HUES6 (cell line): Measurements from ENCODE around the gene HSPA4L.
A peak's percentile ranks its signal among the peaks of the same experiment; 100 is the strongest.

Experiments
- H3K27ac ChIP-seq: 2 replicates; pipeline ENCODE4 v1.7.0; 2013; ENCODE audit warnings: low read depth, mild to moderate bottlenecking, low read length, inconsistent platforms
- H3K27me3 ChIP-seq: 2 replicates; pipeline ENCODE4 v1.6.1; 2013; ENCODE audit warnings: low read length; ENCODE audit not compliant: control insufficient read depth, insufficient read depth
- H3K36me3 ChIP-seq: 2 replicates; pipeline ENCODE4 v1.6.1; 2013; ENCODE audit warnings: low read length; ENCODE audit not compliant: control insufficient read depth, insufficient read depth
- H3K4me1 ChIP-seq: 2 replicates; pipeline ENCODE4 v1.6.1; 2013; ENCODE audit warnings: low read length; ENCODE audit not compliant: control insufficient read depth, insufficient read depth
- H3K4me3 ChIP-seq: 2 replicates; pipeline ENCODE4 v1.5.1; 2013; ENCODE audit warnings: low read depth, low read length
- H3K9ac ChIP-seq: one replicate; pipeline ENCODE4 v1.6.1; 2013; ENCODE audit warnings: mild to moderate bottlenecking, low read length
- H3K9me3 ChIP-seq: 2 replicates; pipeline ENCODE4 v1.6.1; 2013; ENCODE audit warnings: low read depth, low read length; ENCODE audit not compliant: control insufficient read depth, insufficient read depth

HSPA4L gene

DNA sequence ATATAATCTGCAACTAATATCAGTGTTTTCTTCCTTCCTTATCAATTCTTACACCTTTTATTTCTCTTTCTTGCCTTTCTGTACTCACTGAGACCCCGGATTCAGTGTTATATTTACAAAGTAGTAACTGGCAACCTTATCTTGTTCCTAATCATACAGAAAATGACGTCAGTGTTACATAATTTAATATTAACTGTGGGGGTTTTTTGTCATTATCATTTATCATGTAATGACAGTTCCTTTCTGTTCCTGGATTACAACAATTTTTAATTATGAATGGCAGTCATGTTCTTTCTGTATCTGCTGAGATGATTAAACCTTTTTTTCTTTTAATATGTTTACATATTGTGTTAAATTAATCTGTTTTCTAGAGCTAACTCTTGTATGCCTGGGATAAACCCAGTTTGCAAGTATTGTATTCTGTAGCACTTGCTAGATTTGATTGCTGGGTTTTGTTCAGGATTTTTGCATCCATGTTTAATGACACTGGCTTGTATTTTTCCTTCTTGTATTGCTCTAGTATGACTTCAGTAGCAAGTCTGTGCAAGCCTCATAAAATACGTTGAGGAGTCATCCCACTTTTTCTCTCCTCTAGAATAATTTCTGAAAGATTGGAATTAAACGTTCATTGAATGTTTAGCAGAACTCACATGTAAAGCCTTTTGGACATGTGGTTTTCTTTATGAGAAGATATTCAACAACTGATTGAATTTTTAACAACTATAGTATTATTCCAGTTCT, 10.4 kb upstream of the HSPA4L start:
- Histone ChIP-seq H3K9ac (no peak overlapping the region), H3K4me1 (no peaks in the 10 kb centered on the region), H3K27ac (no peak overlapping the region), H3K9me3 (no peaks in the 10 kb centered on the region), H3K4me3 (no peak overlapping the region), H3K36me3 (no peaks in the 10 kb centered on the region), H3K27me3 (no peaks in the 10 kb centered on the region)

DNA sequence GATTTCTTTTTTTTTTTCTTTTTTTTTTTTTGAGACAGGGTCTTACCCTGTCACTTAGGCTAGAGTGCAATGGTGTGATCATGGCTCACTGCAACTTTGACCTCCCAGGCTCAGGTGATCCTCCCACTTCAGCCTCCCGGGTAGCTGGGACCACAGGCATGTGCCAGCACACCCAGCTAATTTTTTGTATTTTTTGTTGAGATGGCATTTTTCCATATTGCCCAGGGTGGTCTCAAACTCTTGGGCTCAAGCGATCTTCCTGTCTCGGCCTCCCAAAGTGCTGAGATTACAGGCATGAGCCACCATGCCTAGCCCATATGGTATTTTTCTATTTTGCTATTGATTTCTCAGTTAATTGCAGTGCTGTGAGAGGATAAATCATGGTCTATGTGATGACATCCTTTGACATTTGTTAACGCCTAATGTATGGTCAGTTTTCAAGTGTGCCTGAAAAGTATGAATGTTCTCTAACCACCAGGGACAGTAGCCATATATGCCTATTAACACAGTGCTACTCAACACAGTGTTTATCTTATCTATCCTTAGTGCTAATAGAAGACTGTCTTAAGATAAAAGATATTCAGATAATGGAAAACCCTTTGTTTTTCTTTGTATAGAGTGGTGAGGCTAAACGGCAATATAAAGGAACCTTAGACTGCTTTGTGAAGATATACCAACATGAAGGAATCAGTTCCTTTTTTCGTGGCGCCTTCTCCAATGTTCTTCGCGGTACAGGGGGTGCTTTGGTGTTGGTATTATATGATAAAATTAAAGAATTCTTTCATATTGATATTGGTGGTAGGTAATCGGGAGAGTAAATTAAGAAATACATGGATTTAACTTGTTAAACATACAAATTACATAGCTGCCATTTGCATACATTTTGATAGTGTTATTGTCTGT, 9.1 kb upstream of the HSPA4L start:
- Histone ChIP-seq H3K27me3 (no peaks in the 10 kb centered on the region), H3K4me1 (no peaks in the 10 kb centered on the region), H3K4me3 (no peak overlapping the region), H3K9ac (no peak overlapping the region), H3K27ac (no peak overlapping the region), H3K36me3 (no peaks in the 10 kb centered on the region), H3K9me3 (no peaks in the 10 kb centered on the region)

DNA sequence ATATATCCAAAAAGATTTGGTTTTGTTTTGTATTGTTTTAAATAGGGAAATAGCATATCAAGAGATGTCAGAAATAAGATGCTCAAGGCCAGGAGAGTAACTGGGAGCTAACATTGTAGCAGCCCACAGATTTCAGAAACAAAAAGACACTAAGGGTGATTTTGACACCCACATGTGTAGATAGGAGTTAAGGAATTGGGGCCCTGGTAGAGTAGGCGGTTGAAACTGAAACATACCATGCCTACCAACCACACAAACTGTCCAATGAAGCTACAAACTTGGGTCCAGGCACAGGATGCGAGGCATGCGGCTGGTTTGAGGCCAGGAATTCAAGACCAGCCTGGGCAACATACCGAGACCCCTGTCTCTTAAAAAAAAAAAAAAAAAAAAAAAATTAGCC, 6.3 kb upstream of the HSPA4L start:
- no peak overlapping the region for H3K9ac ChIP-seq
- peaks cover 8% of the 10 kb centered on the region for H3K27me3 ChIP-seq
- H3K4me1 ChIP-seq, result no peaks in the 10 kb centered on the region
- H3K27ac ChIP-seq, result no peak overlapping the region
- no peaks in the 10 kb centered on the region for H3K9me3 ChIP-seq
- no peaks in the 10 kb centered on the region for H3K36me3 ChIP-seq
- no peak overlapping the region for H3K4me3 ChIP-seq

DNA sequence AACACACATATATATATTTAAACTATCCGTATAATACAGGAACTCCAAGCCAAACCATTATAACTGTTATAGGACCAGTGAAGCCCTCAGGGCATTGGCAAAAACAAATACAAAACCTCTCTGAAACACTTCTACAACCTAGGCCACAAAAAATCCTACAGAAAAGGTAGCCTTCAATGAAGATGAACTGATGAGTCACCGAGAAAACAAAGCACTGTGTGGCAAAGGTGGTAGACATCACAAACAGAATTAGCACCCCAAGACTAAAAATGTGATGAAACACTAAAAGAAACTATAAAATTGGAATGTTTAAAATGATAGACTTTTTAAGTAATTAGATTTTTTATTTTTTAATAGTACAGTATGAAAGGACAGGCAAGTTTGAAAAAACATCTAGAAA, 5.5 kb upstream of the HSPA4L start:
- H3K9ac ChIP-seq, result no peak overlapping the region

DNA sequence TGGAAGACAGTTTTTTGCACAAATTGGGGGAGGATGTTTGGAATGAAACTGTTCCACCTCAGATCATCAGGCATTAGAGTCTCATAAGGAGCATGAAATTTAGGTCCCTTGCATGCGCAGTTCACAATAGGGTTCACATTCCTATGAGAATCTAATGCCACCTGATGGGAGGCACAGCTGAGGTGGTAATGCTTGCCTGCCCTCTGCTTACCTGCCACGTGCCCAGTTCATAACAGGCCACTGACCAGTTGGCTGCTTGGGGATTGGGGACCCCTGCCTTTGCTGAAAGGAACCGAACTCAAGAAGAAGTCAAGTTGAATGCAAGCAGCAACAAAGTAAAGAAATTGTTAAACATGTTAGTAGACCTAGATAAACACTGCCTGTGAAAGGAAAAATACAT, 4.6 kb upstream of the HSPA4L start:
- Histone ChIP-seq H3K9me3 (no peaks in the 10 kb centered on the region), H3K4me1 (no peaks in the 10 kb centered on the region), H3K4me3 (no peak overlapping the region), H3K9ac (no peak overlapping the region), H3K27ac (no peak overlapping the region), H3K27me3 (peaks cover 22% of the 10 kb centered on the region), H3K36me3 (no peaks in the 10 kb centered on the region)

More for the DNA sequence above, 5.5 kb upstream of the HSPA4L start:
- Histone ChIP-seq H3K27me3 (peaks cover 16% of the 10 kb centered on the region), H3K36me3 (no peaks in the 10 kb centered on the region), H3K4me3 (no peak overlapping the region), H3K9me3 (no peaks in the 10 kb centered on the region), H3K27ac (no peak overlapping the region), H3K4me1 (no peaks in the 10 kb centered on the region)

DNA sequence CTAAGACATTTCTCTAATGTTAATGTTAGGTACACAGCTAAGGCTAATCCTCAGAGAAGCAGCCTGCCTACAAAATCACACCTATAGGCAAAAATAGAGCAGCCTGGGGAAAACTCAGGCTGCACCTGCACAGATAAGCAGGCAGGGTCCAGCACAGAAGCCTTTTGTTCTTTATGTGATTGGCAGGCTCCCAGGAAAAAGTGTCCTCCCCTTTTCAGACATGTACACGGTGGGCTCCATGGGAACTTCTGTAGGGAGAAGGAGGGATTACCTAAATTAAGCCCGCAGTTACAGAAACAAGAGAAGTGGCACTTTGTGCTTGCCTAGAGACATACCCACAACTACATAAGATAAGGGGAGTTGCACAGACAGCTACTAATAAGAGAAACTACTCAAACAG, 4.0 kb upstream of the HSPA4L start:
- Histone ChIP-seq H3K27me3 (peaks cover 29% of the 10 kb centered on the region), H3K27ac (no peak overlapping the region), H3K9me3 (no peaks in the 10 kb centered on the region), H3K9ac (no peak overlapping the region), H3K4me3 (no peak overlapping the region), H3K4me1 (no peaks in the 10 kb centered on the region), H3K36me3 (no peaks in the 10 kb centered on the region)

DNA sequence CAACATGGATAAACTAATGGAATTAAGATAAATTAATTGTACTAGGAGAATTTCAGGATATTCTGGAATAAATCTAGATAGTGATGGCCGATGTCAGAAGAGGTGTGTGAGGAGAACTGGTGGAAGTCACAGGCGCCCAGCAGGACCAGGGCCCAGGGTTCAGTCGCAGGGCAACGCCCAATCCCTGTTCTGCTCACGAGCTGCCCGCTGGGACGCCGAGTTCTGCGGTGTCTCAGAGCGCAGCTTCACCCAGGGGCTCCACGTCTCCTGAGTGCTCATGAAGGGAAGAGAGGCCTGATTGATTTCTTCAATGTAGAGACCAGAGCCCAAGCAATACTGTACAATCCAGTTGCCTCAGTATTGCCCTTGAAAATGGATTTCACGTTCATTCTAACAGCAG, 1.5 kb upstream of the HSPA4L start:
- H3K4me1 ChIP-seq, result no peaks in the 10 kb centered on the region
- H3K36me3 ChIP-seq, result no peaks in the 10 kb centered on the region
- H3K9me3 ChIP-seq, result no peaks in the 10 kb centered on the region
- H3K27me3 ChIP-seq, result peaks cover 44% of the 10 kb centered on the region
- H3K4me3 ChIP-seq, result no peak overlapping the region
- H3K27ac ChIP-seq, result no peak overlapping the region
- H3K9ac ChIP-seq, result no peak overlapping the region

DNA sequence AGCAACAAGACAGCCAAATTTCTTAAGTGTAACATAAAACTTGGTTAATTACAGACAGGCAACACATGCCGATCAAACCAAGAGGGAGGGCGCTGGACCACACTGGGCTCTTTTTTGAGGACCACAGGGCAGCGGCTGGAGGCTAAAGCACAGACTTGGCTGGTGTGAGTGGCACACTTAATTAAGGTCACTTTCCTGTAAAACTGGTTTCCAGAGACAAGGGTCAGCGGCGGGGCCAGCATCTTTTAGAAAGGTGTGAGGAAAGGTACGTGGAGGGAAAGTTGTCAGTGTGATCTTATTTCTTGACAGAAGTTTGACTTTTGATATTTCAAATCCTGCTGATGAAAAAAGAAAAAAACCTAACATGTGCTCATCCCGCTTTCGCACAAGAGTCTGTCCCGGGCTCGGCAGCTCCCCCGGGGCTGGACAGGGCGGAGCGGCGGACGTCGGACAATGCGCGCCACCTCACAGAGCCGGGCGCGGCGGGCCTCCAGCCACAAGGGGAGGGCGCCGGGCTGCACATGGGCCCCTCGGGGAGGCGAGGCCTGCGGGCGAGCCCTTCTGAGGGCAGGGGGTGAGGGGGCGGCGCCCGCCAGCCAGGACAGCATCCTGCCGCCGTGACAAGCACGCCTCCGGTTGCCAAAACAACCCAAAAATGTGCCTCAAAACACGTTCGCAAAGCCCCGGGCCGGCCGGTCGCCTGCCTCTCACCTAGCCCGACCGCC, 660 bp upstream of the HSPA4L start:
- Histone ChIP-seq H3K27ac (no peak overlapping the region), H3K27me3 (peaks cover 44% of the 10 kb centered on the region), H3K9ac (peak overlapping the region; percentile 63), H3K4me1 (no peaks in the 10 kb centered on the region), H3K9me3 (no peaks in the 10 kb centered on the region), H3K4me3 (peak overlapping the region; percentile 86), H3K36me3 (no peaks in the 10 kb centered on the region)

DNA sequence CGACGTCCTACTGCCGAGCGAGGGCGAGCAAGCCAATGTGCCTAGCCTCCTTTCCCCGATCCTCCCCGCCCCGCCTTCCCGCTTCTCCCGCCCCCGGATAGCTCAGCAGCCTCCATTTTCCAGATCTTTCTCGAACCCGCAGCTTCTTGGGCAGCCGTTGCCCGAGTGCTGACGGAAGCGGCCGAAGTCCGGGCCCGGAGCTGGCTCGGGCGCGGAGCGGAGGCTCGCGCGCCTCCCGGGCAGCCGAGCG, 172 bp upstream of the HSPA4L start:
- Histone ChIP-seq H3K4me3 (peak overlapping the region; percentile 86), H3K27ac (no peak overlapping the region), H3K36me3 (no peaks in the 10 kb centered on the region), H3K27me3 (peaks cover 44% of the 10 kb centered on the region), H3K9ac (peak overlapping the region; percentile 63), H3K9me3 (no peaks in the 10 kb centered on the region), H3K4me1 (no peaks in the 10 kb centered on the region)

DNA sequence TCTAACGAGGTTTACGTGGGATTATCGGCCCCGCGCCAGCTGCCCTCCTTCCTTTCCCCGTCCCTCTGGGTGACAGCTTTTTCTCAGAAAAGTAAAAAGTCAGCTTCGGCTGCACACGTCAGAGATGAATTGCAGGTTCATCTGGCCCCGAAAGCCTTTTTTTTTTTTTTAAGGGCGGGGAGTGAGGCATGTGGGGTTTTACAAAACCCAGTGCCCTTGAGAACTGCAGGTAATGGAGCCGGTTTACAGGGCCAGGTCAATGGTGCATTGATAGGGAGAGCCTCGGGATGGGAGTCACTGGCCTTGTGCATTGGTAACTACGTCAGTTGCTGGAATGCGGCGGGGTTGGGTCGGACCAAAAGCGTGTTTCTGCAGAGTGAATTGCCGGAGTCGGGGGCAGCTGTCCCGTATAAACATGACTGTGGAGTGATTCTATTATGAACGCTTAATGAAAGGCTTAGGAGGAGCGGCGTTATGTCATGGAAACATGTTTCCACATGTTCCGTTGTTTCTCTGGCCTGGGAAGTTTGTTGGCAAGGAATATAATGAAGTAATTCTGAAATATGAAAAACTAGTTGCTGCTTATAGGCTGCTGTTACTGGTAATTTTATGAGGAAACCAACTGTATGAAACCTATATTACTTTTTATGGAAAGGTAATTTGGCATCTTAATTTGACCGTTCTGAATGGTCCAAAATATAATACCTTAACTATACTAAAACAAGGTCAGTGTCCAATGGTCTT, 1.1 kb downstream of the HSPA4L start:
- H3K36me3 ChIP-seq, result no peaks in the 10 kb centered on the region

More for the DNA sequence above, 1.1 kb downstream of the HSPA4L start:
- no peak overlapping the region for H3K27ac ChIP-seq
- peak overlapping the region; percentile 83 for H3K9ac ChIP-seq
- peak overlapping the region; percentile 86 for H3K4me3 ChIP-seq
- H3K27me3 ChIP-seq, result peaks cover 44% of the 10 kb centered on the region
- no peaks in the 10 kb centered on the region for H3K4me1 ChIP-seq
- H3K9me3 ChIP-seq, result no peaks in the 10 kb centered on the region
